HG02943 (cell line): ENCODE data around the gene NEK2.
"Not testable (repeated sequence)": the region's sequence is repeated elsewhere in the genome, so short reads cannot be mapped to it uniquely, and the experiment has no call there.

Experiments
- ATAC-seq: cut with Tn5 transposase; IDR thresholded peaks from one replicate; pipeline ENCODE4 v1.9.1; 2021; ENCODE audit warnings: mild to moderate bottlenecking, low read depth, moderate library complexity; ENCODE audit not compliant: unreplicated experiment

Gene NEK2

DNA sequence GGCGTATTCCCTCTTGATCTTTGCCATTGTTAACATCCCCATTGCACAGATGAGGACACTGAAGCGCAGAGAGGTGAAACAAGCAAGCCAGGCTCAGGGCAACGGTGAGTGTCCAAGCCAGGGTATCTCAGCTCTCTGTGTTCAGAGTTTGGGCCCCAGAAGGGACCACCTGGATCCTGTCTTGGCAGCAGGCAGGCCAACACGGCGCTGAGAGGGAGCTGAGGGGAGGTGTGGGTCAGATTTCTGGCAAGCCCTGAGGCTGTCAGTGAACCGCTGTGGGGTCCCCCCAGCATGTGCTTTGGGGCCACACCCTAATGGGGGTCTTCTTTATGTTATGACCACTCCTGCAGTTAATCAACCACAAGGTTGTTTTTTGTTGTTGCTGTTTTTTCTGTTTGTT lies 23.1 kb downstream of the NEK2 start:
- ATAC-seq = no peak

DNA sequence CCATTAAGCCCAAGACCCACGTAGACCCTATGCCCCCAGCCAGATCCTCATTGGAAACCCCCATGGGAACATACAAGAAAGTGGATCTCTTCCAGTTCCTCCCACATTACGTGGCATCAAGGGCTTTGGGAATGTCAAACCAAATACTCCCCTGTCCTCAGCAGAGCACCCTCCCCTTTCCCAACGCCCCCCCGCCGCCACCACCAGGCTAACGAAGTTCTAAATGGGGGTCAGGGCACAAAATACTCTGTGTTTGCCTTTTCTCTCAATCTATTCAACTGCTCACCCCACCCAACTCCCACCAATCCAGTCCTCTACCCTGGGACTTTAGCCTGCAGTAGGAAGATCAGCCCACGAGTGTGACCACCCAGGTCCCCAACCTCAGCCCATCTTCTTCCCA lies 24.5 kb downstream of the NEK2 start:
- ATAC-seq = no peak

DNA sequence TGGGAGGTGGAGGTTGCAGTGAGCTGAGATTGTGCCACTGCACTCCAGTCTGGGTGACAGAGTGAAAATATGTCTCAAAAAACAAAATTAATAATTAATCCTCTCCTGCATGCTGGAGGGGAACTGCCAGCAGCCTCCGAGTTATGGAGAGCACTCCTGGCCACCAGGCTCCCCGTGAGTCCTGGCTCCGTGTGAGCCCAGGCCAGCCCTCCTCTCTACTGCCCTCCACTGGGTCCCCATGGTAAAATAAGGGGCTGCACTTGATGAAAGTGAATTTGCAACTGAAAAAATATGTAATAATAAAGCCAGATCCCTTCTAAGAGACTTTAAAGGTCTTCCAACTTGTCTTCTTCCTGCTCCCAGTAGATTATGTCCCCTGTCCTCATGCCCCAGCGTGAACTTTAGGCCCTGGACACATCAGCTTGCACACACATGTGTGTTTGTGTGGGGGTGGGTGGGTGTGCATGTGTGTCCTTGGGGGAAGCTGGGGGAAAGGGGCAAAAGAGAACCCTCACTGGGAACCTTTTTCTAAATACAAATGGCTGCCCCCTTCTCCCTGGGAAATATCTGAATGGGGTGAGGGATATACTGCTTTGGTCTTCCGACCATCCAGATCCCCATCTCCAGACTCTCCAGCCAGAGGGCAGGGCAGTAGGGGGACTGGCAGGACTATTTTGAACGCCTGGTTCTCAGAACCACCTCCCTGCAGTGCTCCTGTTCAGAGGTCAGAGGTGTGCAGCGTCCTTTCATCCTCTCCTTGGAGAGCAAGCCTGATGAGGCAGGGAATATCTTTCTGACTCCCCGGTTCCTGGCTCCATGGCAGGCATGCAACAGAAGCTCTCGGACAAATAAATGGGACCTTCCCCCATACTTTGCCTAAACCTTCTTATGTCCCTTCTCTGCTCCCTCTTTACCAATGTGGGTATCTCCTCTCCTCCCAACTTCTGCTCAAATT lies 26.2 kb downstream of the NEK2 start:
- no peak for ATAC-seq

DNA sequence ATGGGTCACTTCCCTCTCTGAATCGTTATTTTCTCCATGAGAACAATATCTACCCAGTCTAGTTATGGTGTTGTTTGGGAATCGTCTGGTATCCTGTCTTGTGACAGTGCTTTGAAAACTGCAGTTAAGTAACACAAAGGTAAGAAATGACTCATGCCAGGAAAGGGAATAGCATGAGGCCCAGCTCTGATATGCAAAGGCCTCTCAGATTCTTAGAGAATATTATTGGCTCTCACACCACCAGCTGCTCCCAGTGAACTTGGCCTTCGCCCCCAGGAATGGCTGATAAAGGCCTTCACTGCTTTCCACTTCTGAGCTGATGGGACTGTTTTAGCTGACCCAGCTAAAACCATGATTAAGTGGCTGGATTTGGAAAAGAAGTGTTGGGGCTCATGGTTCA lies 27.1 kb downstream of the NEK2 start:
- no peak for ATAC-seq

DNA sequence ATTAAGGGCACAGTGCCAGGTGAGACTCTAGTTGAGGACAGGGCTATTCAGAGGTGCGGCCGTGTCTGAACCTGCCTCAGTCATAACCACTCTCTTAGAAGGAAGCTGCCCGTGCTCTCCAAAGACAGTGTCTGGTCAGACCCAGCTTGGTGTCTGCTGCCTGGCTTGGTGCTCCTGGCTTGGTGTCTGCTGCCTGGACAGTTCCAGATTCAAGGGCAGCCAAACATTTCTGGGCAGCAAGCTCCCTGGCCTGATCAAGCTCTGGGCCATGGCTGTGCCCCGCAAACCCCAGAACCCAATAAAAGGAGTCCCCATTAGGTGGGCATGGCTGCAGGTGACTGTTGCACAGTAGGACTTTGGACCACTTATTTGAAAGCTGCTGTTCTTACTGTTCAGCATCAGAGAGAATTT lies 27.7 kb downstream of the NEK2 start:
- ATAC-seq = no peak

DNA sequence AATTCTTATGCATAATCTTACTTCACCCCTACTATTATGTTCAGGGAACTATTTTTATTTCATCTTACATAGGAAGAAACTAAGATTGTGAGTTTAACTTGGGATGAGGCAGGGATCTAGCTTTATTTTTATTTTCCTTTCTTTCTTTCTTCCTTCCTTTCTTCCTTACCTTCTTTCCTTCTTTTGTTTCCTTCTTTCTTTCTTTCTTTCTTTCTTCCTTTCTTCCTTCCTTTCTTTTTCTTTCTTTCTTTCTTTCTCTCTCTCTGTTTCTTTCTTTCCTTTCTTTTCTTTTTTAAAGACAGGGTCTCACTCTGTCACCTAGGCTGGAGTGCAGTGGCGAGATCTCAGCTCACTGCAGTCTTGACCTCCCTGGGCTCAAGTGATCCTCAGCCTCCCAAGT lies 28.9 kb downstream of the NEK2 start:
- no peak for ATAC-seq

DNA sequence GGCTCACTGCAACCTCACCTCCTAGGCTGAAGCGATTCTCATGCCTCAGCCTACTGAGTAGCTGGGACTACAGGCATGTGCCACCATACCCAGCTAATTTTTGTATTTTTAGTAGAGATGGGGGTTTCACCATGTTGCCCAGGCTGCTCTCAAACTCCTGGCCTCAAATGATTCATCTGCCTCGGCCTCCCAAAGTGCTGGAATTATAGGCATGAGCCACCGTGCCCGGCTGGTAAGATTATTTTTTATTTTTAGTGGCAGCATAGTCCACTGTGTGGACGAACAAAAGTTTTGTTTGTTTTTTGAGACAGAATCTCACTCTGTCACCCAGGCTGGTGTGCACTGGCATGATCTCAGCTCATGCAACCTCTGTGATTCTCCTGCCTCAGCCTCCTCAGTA lies 29.8 kb downstream of the NEK2 start:
- ATAC-seq = not testable (repeated sequence)

DNA sequence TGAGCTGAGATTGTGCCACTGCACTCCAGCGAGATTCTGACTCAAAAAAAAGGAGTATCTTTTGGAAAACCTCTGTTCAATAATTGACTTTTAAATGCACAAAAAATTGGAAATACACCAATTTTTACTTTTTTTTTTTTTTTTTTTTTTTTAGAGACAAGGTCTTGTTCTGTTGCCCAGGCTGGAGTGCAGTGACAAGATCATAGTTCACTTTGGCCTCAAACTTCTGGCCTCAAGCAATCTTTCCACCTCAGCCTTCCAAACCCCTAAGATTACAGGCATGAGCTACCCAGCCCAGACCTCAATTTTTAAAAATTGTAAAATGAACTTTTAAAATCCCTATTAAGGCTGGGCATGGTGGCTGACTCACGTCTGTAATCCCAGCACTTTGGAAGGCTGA lies 30.8 kb downstream of the NEK2 start:
- no peak for ATAC-seq

DNA sequence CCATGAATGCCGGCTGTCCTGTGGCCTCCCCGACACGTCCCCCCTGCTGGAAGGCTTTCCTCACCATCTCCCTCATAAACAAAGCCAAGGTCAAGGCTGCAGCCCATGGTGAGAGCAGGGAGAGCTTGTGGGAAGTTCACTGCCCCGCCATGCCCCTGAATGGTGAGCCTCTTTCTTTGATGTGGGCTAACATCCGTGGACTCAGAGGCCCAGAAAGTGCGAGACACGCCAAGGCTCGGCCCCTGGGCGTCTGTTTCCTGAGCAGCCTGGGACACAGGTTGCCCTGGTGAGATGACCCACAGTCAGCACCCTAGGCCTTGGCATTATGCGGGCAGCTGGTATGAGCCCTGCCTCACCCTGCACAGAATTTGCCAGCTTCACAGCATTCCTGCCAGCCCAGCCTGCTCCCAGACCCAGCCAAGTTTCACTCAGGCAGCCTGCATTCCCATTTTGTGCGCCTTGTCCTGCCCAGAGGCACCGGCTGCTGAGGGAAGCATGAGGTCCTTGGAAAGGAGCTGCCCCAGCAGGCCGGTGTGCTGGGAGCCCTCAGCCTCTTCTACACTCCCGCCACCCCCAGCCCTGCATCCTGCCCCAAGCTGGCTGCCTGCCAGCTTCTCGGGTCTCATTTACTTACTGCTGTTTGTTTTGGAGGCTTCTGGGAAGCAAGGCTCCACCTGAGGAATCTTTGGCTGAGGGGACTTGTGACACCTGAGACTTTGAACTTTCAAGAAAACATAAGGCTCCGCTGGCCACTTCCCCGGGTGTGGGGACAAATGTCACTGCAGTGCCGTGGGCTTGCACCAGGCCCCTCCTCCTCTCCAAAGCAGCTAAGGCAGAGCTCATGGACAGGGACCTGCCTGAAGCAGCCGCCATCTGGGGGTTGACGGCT lies 31.9 kb downstream of the NEK2 start:
- ATAC-seq = no peak

DNA sequence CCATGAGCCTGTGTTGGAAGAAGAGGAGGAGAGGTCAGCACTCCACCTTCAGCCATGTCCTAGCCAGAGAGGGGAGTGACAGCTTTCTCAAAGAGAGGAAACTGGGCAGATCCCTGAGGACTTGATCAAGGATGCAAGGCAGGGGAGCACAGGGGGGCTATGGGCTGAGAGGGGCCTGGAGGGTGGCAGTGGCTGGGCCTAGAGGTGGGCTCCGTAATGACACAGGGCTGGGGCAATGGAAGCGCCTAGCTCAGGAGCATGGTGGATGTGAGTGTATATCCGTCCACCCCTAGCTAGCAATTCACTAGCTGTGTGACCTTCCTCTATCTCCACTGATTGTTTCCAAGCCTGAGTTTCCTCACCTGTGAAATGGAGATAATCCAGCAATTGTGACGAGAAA lies 32.6 kb downstream of the NEK2 start:
- ATAC-seq = no peak

DNA sequence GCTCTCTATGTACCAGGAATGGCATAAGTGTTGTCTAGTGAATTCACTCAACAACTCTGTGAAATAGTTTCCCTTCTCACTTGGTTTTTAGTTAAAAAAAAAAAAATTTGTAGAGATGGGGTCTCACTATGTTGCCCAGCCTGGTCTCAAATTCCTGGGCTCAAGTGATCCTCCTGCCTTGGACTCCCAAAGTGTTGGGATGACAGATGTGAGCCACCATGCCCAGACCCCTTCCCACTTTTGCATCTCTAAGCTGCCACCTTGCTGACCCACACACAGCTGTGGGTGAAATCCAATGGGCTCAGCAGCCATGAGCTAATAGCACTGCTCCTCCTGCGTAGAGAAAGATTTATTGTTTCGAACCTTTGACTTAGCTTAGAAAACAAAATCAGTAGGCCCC lies 33.5 kb downstream of the NEK2 start:
- no peak for ATAC-seq

DNA sequence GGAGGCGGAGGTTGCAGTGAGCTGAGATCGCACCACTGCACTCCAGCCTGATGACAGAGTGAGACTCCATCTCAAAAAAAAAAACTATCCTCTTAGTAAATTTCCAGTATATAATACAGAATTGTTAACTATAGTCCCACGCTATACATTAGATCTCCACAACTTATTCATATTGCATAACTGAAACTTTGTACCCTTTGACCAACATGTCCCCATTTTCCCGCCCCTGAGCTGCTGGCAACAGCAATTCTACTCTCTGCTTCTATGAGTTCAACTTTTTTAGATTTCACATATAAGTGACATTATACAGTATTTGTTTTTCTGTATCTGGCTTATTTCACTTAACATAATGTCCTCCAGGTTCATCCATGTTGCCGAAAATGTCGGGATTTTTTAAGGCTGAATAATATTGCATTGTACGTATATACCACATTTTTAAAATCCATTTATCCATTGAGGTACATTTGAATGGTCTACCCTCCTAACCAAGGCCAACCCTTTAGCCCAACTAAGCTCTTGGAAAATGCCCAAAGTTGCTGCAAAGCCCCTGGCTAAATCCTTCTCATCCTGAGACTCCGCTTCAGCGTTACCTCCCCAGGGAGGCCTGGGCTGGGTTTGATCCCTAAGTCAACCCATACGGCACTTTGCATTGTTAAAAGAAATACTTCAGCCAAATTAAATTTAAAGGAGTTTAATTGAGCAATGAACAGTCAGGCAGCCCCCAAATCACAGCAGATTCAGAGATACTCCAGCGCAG lies 34.2 kb downstream of the NEK2 start:
- no peak for ATAC-seq

DNA sequence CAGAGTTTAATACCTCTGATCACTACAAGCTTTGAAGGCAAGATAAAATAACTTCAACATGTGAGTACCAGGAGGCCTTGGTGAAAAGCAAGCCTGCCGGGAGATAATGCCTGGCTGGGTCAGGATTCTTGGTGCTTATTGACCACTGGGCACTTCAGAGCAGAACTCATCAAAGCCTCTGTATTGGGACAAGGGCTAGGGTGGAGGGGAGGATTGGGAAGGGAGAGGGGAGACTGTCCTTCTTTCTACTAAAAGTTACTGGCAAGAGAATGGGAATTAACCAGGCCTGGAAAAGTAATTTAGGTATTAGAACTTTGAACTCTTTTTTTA lies 35.2 kb downstream of the NEK2 start:
- no peak for ATAC-seq

DNA sequence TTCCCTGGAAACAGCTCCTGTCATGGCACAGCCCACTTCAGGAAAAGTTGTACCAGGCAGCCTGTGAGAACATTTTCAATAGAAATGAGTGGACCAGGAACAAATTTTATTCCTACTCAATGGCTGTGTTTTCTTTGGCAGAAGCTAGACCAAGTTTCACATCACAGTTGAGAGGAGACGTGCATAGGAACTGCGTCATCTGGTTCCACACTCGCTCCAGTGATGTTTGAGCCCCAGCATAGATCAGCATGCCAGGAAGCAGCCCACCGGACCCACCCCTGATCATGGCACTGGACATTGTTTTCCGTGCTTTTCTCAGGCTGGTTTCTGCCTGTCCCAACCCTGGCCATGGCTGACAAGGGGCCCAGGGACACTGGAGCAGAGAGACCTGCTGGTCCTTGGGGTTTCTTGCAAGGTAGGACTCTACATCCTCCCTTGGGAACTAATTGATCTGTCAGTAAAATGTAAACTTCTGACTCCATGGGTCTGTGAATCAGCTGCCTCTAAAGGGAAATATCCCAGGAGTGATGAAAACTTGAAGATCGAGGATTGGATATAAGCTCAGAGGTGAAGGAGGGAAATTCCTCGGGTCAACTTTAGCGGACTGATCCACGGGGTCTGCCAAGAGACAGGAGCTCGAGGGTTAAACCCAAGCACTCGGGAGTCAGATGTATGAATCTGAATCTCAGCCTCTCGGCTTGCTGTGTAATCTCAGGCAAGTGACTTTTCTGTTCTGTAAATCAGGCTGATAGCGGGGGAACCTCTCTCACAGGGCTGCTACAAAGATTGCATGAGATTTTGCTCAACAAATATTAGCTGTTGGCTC lies 35.7 kb downstream of the NEK2 start:
- no peak for ATAC-seq

DNA sequence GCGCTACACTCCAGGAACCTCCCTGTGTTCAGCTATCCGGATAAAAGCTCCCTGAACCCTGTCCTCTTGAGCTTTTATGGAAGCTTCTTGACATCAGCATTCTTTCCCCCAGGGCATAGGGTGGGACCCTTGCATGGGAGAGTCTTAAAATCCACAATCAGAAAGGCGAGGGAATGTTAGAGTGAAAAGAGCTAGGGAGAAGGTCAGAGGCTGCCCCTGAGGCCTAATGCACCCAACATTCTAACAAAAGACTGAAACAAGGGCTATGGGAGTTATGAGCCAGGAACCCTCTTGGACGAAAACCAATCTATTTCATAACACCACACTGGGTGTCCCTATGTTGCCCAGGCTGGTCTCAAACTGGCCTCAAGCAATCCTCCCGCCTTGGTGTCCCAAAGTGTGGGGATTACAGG lies 36.7 kb downstream of the NEK2 start:
- ATAC-seq = no peak

DNA sequence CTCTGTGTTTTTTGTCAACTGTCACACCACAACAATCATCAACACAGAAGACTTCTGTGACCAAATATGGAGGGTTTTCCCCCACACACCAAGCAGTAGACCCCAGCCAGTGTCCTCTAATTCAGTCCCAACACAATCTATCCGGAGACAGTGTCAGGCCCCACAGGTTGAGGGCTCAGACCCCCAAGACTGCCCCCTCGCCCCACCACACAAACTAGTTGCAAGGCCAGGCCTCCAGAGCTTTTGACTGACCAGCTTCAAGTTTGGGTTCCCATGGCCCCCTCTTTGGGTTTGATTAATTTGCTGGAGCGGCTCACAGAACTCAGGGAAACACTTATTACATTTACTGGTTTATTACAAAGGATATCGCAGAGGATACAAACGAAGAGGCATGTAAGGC lies 37.2 kb downstream of the NEK2 start:
- ATAC-seq = no peak

DNA sequence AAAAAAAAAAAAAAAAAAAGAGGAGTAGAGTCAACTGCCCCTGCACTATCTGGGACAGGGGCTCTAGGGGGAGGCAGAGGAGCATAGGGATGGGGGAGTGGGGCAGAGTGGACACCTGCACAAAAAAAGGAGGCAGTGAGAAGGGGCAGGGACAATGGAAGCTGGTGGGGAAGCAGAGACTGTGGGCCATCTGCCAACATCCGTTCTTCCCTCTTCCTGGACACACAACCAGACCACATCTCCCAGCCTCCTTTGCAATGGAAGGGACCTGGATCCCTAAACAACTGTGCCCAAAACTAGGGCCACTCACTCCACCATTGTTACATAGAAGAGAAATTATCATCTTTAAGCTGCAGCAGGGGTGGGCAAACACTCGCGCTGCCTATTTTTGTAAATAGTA lies 38.4 kb downstream of the NEK2 start:
- ATAC-seq = no peak

DNA sequence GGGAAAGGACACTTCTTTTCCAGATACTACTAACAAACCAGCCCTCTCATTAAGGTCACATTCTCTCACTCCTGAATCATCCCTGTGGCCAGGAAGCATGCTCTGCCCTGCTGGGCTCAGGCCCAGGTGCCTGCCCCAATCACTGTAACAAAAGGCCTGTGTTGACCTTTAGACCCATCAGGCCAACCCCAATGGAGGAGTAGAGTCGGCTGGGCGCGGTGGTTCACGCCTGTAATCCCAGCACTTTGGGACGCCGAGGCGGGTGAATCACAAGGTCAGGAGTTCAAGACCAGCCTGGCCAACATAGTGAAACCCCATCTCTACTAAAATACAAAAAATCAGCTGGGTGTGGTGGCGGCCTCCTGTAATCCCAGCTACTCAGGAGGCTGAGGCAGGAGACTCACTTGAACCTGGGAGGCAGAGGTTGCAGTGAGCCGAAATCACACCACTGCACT lies 38.8 kb downstream of the NEK2 start:
- not testable (repeated sequence) for ATAC-seq

DNA sequence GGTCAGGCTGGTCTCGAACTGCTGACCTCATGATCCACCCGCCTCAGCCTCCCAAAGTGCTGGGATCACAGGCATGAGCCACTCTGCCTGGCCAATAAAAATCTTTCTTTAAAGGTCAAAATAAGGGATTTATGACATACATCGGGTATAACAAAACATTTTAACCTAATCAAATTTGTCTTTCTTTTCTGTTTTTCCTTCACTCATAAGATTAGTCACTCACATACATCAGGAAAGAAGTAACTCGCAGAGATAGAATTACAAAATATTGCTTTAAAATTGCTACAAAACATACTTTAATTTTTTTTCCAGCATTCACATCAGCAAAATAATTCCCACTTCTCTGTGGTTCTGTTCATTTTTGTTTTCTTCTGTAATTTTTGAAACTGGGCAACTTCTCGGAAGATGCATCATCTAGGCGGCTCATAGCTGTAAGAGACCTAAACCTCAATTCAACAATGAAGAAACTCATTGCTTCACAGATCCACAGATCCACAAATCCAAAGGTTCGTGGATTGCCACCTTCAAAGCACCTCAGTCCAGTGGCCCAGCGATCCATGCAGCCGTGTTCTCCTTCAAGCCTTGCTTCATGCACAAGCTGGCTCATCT lies 39.7 kb downstream of the NEK2 start:
- no peak for ATAC-seq

DNA sequence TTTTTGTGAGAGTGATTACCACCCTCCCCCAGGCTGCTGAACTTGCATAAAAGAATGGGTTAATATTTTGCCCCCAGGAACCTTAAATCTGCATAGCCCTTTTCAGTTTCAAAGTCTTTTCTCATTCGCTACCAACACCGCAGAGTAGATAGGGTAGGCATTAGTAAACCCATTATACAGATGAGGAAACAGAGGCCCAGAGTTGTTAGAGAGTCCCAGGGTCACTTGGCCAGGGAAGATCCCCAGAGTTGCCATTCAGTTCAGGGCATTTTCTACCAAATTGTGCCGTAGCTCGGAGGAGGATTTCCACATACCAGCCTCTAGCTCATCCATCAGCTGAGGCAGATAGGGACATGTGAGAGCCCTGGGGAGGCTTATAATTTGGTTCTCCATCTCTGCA lies 40.5 kb downstream of the NEK2 start:
- ATAC-seq = no peak
